Activated B cell treated with CpG ODN at 0.5 μM for 24 hours (primary cell): ENCODE measurements around the gene EGFLAM. TPM values are rescaled to one million over a fixed set of nuclear protein-coding genes. Genes with fewer than 3 reads are reported as not detected.

Experiments used
- ATAC-seq: fragments of 200-7000 bp; cut with Tn5 transposase; one replicate; pipeline ENCODE4 v1.10.0; 2021; ENCODE audit warnings: low read depth, mild to moderate bottlenecking, moderate library complexity
- CTCF ChIA-PET: fragments of 350-600 bp; sonication (Branson Sonifier 250); formaldehyde crosslinking; loops from one replicate; lab custom pipeline; 2021; ENCODE audit warnings: antibody characterized with exemption; lab: Charles Lee
- POLR2A ChIA-PET: fragments of 350-600 bp; sonication (Branson Sonifier 250); formaldehyde crosslinking; loops from one replicate; lab custom pipeline; 2021; ENCODE audit warnings: antibody characterized with exemption; lab: Charles Lee
- DNase-seq: peaks from one replicate; pipeline ENCODE4 v3.0.0; 2022
- H3K27ac Mint-ChIP-seq: one replicate; pipeline ENCODE4 v1.8.0; 2020; ENCODE audit warnings: mixed read lengths
- H3K27me3 Mint-ChIP-seq: one replicate; pipeline ENCODE4 v1.8.0; 2021; ENCODE audit warnings: mixed read lengths
- H3K36me3 Mint-ChIP-seq: one replicate; pipeline ENCODE4 v1.8.0; 2021; ENCODE audit warnings: low read depth, mixed read lengths
- H3K4me1 Mint-ChIP-seq: one replicate; pipeline ENCODE4 v1.8.0; 2021; ENCODE audit warnings: mixed read lengths
- H3K4me3 Mint-ChIP-seq: one replicate; pipeline ENCODE4 v1.8.0; 2020; ENCODE audit warnings: mild to moderate bottlenecking, mixed read lengths
- H3K9me3 Mint-ChIP-seq: one replicate; pipeline ENCODE4 v1.8.0; 2020; ENCODE audit warnings: mixed read lengths
- CTCF ChIP-seq: fragments of 200-600 bp; IDR thresholded peaks from one replicate; pipeline ENCODE4 v1.8.0; 2022; ENCODE audit warnings: antibody characterized with exemption, mild to moderate bottlenecking
- intact Hi-C: fragments of 100-400 bp; cut with micrococcal nuclease; formaldehyde crosslinking; loops from one replicate; pipeline ENCODE4 v1.15.1; 2024
- total RNA-seq: library from RNA; stranded (reverse); gene quantifications from 2 replicates; pipeline ENCODE4 v1.2.3, GENCODE V29; 2022

EGFLAM gene
- total RNA-seq, 1 donor from 2014 or later: not detected

- Mint-ChIP-seq H3K36me3 (no peaks in the 10 kb centered on the region), H3K27ac (no peak overlapping the region), H3K4me1 (no peaks in the 10 kb centered on the region), H3K27me3 (no peaks in the 10 kb centered on the region), H3K9me3 (no peaks in the 10 kb centered on the region), H3K4me3 (no peak overlapping the region)
- TF ChIP-seq CTCF: no peak
- DNase-seq (no peak), ATAC-seq (no peak)
- CTCF ChIA-PET: no interaction called here
- POLR2A ChIA-PET: no interaction called here
- intact Hi-C loops: no loop called here
Observed at GRCh38 chr5:38241655-38242054, 16.7 kb upstream of the EGFLAM start.

GRCh38 chr5:38245307-38245706, 13.1 kb upstream of the EGFLAM start:
- ATAC-seq: no peak
- ChIA-PET CTCF (no interaction called here), POLR2A (no interaction called here)
- H3K27me3 Mint-ChIP-seq: no peaks in the 10 kb centered on the region
- intact Hi-C loops: no loop called here
- H3K36me3 Mint-ChIP-seq: no peaks in the 10 kb centered on the region
- H3K4me1 Mint-ChIP-seq: no peaks in the 10 kb centered on the region
- no peak overlapping the region for H3K27ac Mint-ChIP-seq
- H3K4me3 Mint-ChIP-seq: no peak overlapping the region
- H3K9me3 Mint-ChIP-seq: no peaks in the 10 kb centered on the region
- no peak for TF ChIP-seq CTCF
- DNase-seq: no peak

GRCh38 chr5:38249301-38249700, 9.1 kb upstream of the EGFLAM start:
- Mint-ChIP-seq H3K4me3 (no peak overlapping the region), H3K4me1 (no peaks in the 10 kb centered on the region), H3K27me3 (peaks cover 5% of the 10 kb centered on the region), H3K9me3 (peaks cover 5% of the 10 kb centered on the region), H3K27ac (no peak overlapping the region), H3K36me3 (no peaks in the 10 kb centered on the region)
- no peak for DNase-seq
- intact Hi-C loops: no loop called here
- ATAC-seq: no peak
- CTCF ChIA-PET: no interaction called here
- TF ChIP-seq CTCF: no peak
- POLR2A ChIA-PET: no interaction called here

- no peaks in the 10 kb centered on the region for H3K4me1 Mint-ChIP-seq
- intact Hi-C loops: no loop called here
- H3K36me3 Mint-ChIP-seq: no peaks in the 10 kb centered on the region
- ATAC-seq: no peak
- no peak for DNase-seq
- no peak overlapping the region for H3K27ac Mint-ChIP-seq
- POLR2A ChIA-PET: no interaction called here
- TF ChIP-seq CTCF: no peak
- peaks cover 7% of the 10 kb centered on the region for H3K27me3 Mint-ChIP-seq
- H3K9me3 Mint-ChIP-seq: peaks cover 5% of the 10 kb centered on the region
- H3K4me3 Mint-ChIP-seq: no peak overlapping the region
- CTCF ChIA-PET: no interaction called here
Observed at GRCh38 chr5:38249812-38250211, 8.5 kb upstream of the EGFLAM start.

GRCh38 chr5:38250763-38251448, 7.5 kb upstream of the EGFLAM start:
- Mint-ChIP-seq H3K27me3 (peaks cover 13% of the 10 kb centered on the region), H3K36me3 (no peaks in the 10 kb centered on the region), H3K9me3 (peaks cover 5% of the 10 kb centered on the region), H3K27ac (no peak overlapping the region), H3K4me1 (no peaks in the 10 kb centered on the region), H3K4me3 (no peak overlapping the region)
- no peak for TF ChIP-seq CTCF
- no peak for ATAC-seq
- intact Hi-C loops: no loop called here
- ChIA-PET POLR2A (no interaction called here), CTCF (no interaction called here)
- no peak for DNase-seq
